ENCODE measurements around the gene KCTD1. TPM values are rescaled to one million over a fixed set of nuclear protein-coding genes. Genes with fewer than 3 reads are reported as not detected.

KCTD1 gene
- total RNA-seq, 2 experiments from 2014 or later, result 10.1 to 10.3 TPM

DNA sequence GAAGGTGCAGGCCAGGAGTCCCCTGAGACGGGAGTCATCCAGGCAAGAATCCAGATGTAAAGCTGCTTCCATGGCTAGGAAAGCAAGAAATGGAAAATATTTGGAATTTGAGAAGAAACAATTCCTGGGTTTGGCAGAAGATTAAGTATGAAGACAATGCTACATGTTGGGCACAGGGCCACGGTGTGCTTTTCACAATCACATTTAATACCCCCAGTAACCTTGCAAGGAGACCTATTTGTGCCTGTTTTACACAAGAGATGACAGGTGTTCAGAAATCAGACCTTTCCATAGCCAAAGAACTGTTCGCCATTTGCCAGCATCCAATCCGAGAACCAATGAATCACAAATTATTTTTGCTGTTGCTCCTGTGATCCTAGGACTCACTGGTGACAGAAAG, 50.5 kb downstream of the KCTD1 start:
- no peaks in the 10 kb centered on the region for H3K9me2 ChIP-seq (ENCODE audit: insufficient read depth, low read length)
- no peak overlapping the region for H2AFZ ChIP-seq (ENCODE audit: low read length)
- TF ChIP-seq EZH2phosphoT487 (IDR thresholded peaks at IDR 0.05; ENCODE audit: borderline replicate concordance, low read depth, low read length), result no peak
- TF ChIP-seq, protein P1, sequence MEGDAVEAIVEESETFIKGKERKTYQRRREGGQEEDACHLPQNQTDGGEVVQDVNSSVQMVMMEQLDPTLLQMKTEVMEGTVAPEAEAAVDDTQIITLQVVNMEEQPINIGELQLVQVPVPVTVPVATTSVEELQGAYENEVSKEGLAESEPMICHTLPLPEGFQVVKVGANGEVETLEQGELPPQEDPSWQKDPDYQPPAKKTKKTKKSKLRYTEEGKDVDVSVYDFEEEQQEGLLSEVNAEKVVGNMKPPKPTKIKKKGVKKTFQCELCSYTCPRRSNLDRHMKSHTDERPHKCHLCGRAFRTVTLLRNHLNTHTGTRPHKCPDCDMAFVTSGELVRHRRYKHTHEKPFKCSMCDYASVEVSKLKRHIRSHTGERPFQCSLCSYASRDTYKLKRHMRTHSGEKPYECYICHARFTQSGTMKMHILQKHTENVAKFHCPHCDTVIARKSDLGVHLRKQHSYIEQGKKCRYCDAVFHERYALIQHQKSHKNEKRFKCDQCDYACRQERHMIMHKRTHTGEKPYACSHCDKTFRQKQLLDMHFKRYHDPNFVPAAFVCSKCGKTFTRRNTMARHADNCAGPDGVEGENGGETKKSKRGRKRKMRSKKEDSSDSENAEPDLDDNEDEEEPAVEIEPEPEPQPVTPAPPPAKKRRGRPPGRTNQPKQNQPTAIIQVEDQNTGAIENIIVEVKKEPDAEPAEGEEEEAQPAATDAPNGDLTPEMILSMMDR (conservative IDR thresholded peaks at IDR 0.05; ENCODE audit: low read length), result no peak
- H3K27ac ChIP-seq (ENCODE audit: low read depth, low read length, poor library complexity, severe bottlenecking), result no peak overlapping the region
- no TSS peak for BruUV-seq (replicated peaks)
- no peaks in the 10 kb centered on the region for H4K20me1 ChIP-seq (ENCODE audit: insufficient read depth, low read length)
- H3K4me2 ChIP-seq (ENCODE audit: low read length), result no peak overlapping the region
- H3K9me3 ChIP-seq (ENCODE audit: low read length), result no peaks in the 10 kb centered on the region
- no peak for DNase-seq (ENCODE audit: low spot score)
- intact Hi-C loops (cut with micrococcal nuclease; ENCODE audit: unreplicated experiment), result no loop called here
- no peaks in the 10 kb centered on the region for H3K36me3 ChIP-seq (ENCODE audit: insufficient read depth, low read length)
- H3K4me1 ChIP-seq (ENCODE audit: insufficient read depth, low read length, poor library complexity, severe bottlenecking), result no peaks in the 10 kb centered on the region
- no peak overlapping the region for H3K4me3 ChIP-seq (ENCODE audit: low read depth, low read length, poor library complexity, severe bottlenecking)
- ChIA-PET CTCF (ENCODE audit: unreplicated experiment) (no interaction called here), POLR2A (no interaction called here)
- H3K79me2 ChIP-seq (ENCODE audit: insufficient read depth, low read depth, low read length), result no peaks in the 10 kb centered on the region

- ChIA-PET POLR2A (interaction anchor here (0.6 to 0.8 kb wide), 2 partner anchors 17 to 39 kb away, joined by 3 to 5 read pairs; no protein-coding TSS in a partner anchor), CTCF (ENCODE audit: unreplicated experiment) (interaction anchor here (0.5 to 1.0 kb wide), 2 partner anchors 8 to 48 kb away, joined by 3 read pairs; no protein-coding TSS in a partner anchor)
- intact Hi-C loops (cut with micrococcal nuclease; ENCODE audit: unreplicated experiment), result no loop called here
- Histone ChIP-seq H4K20me1 (ENCODE audit: insufficient read depth, low read length) (no peaks in the 10 kb centered on the region), H3K4me3 (ENCODE audit: low read depth, low read length, poor library complexity, severe bottlenecking) (no peak overlapping the region), H3K9me3 (ENCODE audit: low read length) (no peaks in the 10 kb centered on the region), H3K79me2 (ENCODE audit: insufficient read depth, low read depth, low read length) (no peaks in the 10 kb centered on the region), H3K4me2 (ENCODE audit: low read length) (no peak overlapping the region), H3K36me3 (ENCODE audit: insufficient read depth, low read length) (no peaks in the 10 kb centered on the region), H3K9me2 (ENCODE audit: insufficient read depth, low read length) (no peaks in the 10 kb centered on the region), H3K27ac (ENCODE audit: low read depth, low read length, poor library complexity, severe bottlenecking) (no peak overlapping the region), H2AFZ (ENCODE audit: low read length) (no peak overlapping the region), H3K4me1 (ENCODE audit: insufficient read depth, low read length, poor library complexity, severe bottlenecking) (no peaks in the 10 kb centered on the region)
- no peak for DNase-seq (ENCODE audit: low spot score)
- no TSS peak for BruUV-seq (replicated peaks)
- no peak for TF ChIP-seq EZH2phosphoT487 (IDR thresholded peaks at IDR 0.05; ENCODE audit: borderline replicate concordance, low read depth, low read length)
- TF ChIP-seq, protein P1 (conservative IDR thresholded peaks at IDR 0.05; ENCODE audit: low read length), result no peak
Observed at GRCh38 chr18:26496528-26496927, 51.8 kb downstream of the KCTD1 start.

DNA sequence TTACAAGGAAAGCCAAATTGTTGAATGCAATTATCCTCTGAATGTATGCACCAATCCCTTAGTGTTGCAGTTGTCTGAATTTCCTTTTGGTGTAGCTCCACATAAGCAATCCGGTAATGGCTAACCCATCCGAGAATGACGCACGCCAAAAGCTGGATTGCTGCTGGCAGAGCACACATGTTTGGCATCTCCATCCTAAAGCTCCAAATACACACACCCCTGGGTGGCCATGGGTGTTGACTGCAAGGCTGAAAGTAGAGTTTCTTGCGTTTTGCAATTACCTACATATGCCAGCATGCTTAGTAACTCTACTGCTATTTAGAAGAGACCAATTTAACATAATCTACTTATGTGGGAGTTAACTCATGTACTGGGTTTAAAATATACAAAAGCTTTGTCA, 53.1 kb downstream of the KCTD1 start:
- ChIA-PET POLR2A (interaction anchor here (0.5 to 0.7 kb wide), 3 partner anchors 64 to 600 kb away, joined by 3 read pairs; no protein-coding TSS in a partner anchor), CTCF (ENCODE audit: unreplicated experiment) (no interaction called here)
- Histone ChIP-seq H3K9me3 (ENCODE audit: low read length) (no peaks in the 10 kb centered on the region), H3K4me1 (ENCODE audit: insufficient read depth, low read length, poor library complexity, severe bottlenecking) (no peaks in the 10 kb centered on the region), H3K4me2 (ENCODE audit: low read length) (no peak overlapping the region), H4K20me1 (ENCODE audit: insufficient read depth, low read length) (no peaks in the 10 kb centered on the region), H3K36me3 (ENCODE audit: insufficient read depth, low read length) (no peaks in the 10 kb centered on the region), H2AFZ (ENCODE audit: low read length) (no peak overlapping the region), H3K4me3 (ENCODE audit: low read depth, low read length, poor library complexity, severe bottlenecking) (no peak overlapping the region), H3K9me2 (ENCODE audit: insufficient read depth, low read length) (no peaks in the 10 kb centered on the region), H3K27ac (ENCODE audit: low read depth, low read length, poor library complexity, severe bottlenecking) (no peak overlapping the region), H3K79me2 (ENCODE audit: insufficient read depth, low read depth, low read length) (no peaks in the 10 kb centered on the region)
- intact Hi-C loops (cut with micrococcal nuclease; ENCODE audit: unreplicated experiment), result no loop called here
- no TSS peak for BruUV-seq (replicated peaks)
- TF ChIP-seq EZH2phosphoT487 (IDR thresholded peaks at IDR 0.05; ENCODE audit: borderline replicate concordance, low read depth, low read length), result no peak
- TF ChIP-seq, protein P1 (conservative IDR thresholded peaks at IDR 0.05; ENCODE audit: low read length), result no peak
- no peak for DNase-seq (ENCODE audit: low spot score)

Data from OCI-LY7 (cell line).